Activated naive CD4-positive, alpha-beta T cell treated with anti-CD3 and anti-CD28 coated beads for 36 hours (primary cell): ENCODE data around the gene ARHGAP19. TPM values are rescaled to one million over a fixed set of nuclear protein-coding genes. Genes with fewer than 3 reads are reported as not detected.

Experiments
- CTCF ChIA-PET: fragments of 350-600 bp; sonication (Branson Sonifier 250); formaldehyde crosslinking; loops from one replicate; lab custom pipeline; 2021; ENCODE audit warnings: antibody characterized with exemption; lab: Charles Lee
- DNase-seq: peaks from one replicate; pipeline ENCODE4 v3.0.0-alpha.2; 2020
- H3K27ac Mint-ChIP-seq: one replicate; pipeline ENCODE4 v1.8.0; 2021; ENCODE audit warnings: mild to moderate bottlenecking, mixed read lengths
- H3K27me3 Mint-ChIP-seq: one replicate; pipeline ENCODE4 v1.8.0; 2021; ENCODE audit warnings: low read depth, mixed read lengths
- H3K36me3 Mint-ChIP-seq: one replicate; pipeline ENCODE4 v1.8.0; 2021; ENCODE audit warnings: low read depth, mixed read lengths
- H3K4me1 Mint-ChIP-seq: one replicate; pipeline ENCODE4 v1.8.0; 2021; ENCODE audit warnings: low read depth, mixed read lengths
- H3K4me3 Mint-ChIP-seq: one replicate; pipeline ENCODE4 v1.8.0; 2021; ENCODE audit warnings: mild to moderate bottlenecking, moderate library complexity, mixed read lengths
- H3K9me3 Mint-ChIP-seq: one replicate; pipeline ENCODE4 v1.8.0; 2021; ENCODE audit warnings: mixed read lengths
- intact Hi-C: fragments of 100-400 bp; cut with micrococcal nuclease; formaldehyde crosslinking; loops from one replicate; pipeline ENCODE4 v1.15.1; 2023
- total RNA-seq, 2 experiments: library from RNA; stranded (reverse); gene quantifications; one replicate each; pipeline ENCODE4 v1.2.3, GENCODE V29; 2021

The ARHGAP19 gene
- total RNA-seq, 2 experiments from 2014 or later, result 76.7 to 91.9 TPM

GRCh38 chr10:97319671-97320479 is 27.4 kb upstream of the ARHGAP19 start:
- no peaks in the 10 kb centered on the region for H3K36me3 Mint-ChIP-seq
- peak overlapping the region; percentile 87 for H3K4me3 Mint-ChIP-seq
- H3K27ac Mint-ChIP-seq, result peak overlapping the region; percentile 59
- no peaks in the 10 kb centered on the region for H3K9me3 Mint-ChIP-seq
- CTCF ChIA-PET, result interaction anchor here (1.0 to 2.5 kb wide), 6 partner anchors 9 to 110 kb away, joined by 3 to 14 read pairs (median 8); partner anchors contain the start of gene FRAT2
- DNase-seq, result peak; percentile 62
- intact Hi-C loops, result loop anchor here (1.0 to 2.0 kb wide), 4 partner anchors 13 to 178 kb away; partner anchors contain the start of genes ARHGAP19, MMS19 and UBTD1
- H3K27me3 Mint-ChIP-seq, result no peaks in the 10 kb centered on the region
- H3K4me1 Mint-ChIP-seq, result peaks cover 23% of the 10 kb centered on the region

- H3K9me3 Mint-ChIP-seq, result no peaks in the 10 kb centered on the region
- intact Hi-C loops, result loop anchor here (1.0 kb wide), 1 partner anchor 27 kb away; the partner anchor contains the start of gene ARHGAP19
- peak within 1 kb of the TSS; percentile 95 for H3K27ac Mint-ChIP-seq
- H3K36me3 Mint-ChIP-seq, result no peaks in the 10 kb centered on the region
- CTCF ChIA-PET, result interaction anchor here (0.5 to 2.5 kb wide), 5 partner anchors 12 to 109 kb away, joined by 3 to 14 read pairs (median 11); partner anchors contain the start of gene FRAT2
- H3K27me3 Mint-ChIP-seq, result no peaks in the 10 kb centered on the region
- DNase-seq, result peak; percentile 89
- H3K4me3 Mint-ChIP-seq, result peak within 1 kb of the TSS; percentile 87
- peaks cover 23% of the 10 kb centered on the region for H3K4me1 Mint-ChIP-seq
Observed at GRCh38 chr10:97318772-97319651, 26.6 kb upstream of the ARHGAP19 start, which contains the start of gene FRAT1. Gene FRAT1, plus strand, starts transcription at chr10:97319271. Its CDS starts 183 bp downstream, at chr10:97319454.

- Mint-ChIP-seq H3K4me1 (peaks cover 5% of the 10 kb centered on the region), H3K9me3 (no peaks in the 10 kb centered on the region), H3K27me3 (no peaks in the 10 kb centered on the region), H3K27ac (no peak overlapping the region), H3K4me3 (no peak overlapping the region), H3K36me3 (no peaks in the 10 kb centered on the region)
- intact Hi-C loops, result no loop called here
- no peak for DNase-seq
- CTCF ChIA-PET, result no interaction called here
Observed at GRCh38 chr10:97314671-97315070, 22.2 kb upstream of the ARHGAP19 start.

GRCh38 chr10:97312897-97313296 is 20.5 kb upstream of the ARHGAP19 start:
- no peak overlapping the region for H3K4me3 Mint-ChIP-seq
- no peaks in the 10 kb centered on the region for H3K4me1 Mint-ChIP-seq
- no peaks in the 10 kb centered on the region for H3K27me3 Mint-ChIP-seq
- no peaks in the 10 kb centered on the region for H3K36me3 Mint-ChIP-seq
- no peak for DNase-seq
- intact Hi-C loops, result no loop called here
- no peaks in the 10 kb centered on the region for H3K9me3 Mint-ChIP-seq
- no peak overlapping the region for H3K27ac Mint-ChIP-seq
- CTCF ChIA-PET, result interaction anchor here (1.0 kb wide), 1 partner anchor 44 kb away, joined by 3 read pairs; no protein-coding TSS in a partner anchor

GRCh38 chr10:97311111-97311626 is 18.7 kb upstream of the ARHGAP19 start:
- Mint-ChIP-seq H3K4me3 (no peak overlapping the region), H3K27ac (no peak overlapping the region), H3K9me3 (no peaks in the 10 kb centered on the region), H3K4me1 (no peaks in the 10 kb centered on the region), H3K27me3 (no peaks in the 10 kb centered on the region), H3K36me3 (no peaks in the 10 kb centered on the region)
- intact Hi-C loops, result no loop called here
- no peak for DNase-seq
- CTCF ChIA-PET, result interaction anchor here (0.7 kb wide), 1 partner anchor 100 kb away, joined by 3 read pairs; no protein-coding TSS in a partner anchor

GRCh38 chr10:97307866-97308780 is 15.7 kb upstream of the ARHGAP19 start:
- Mint-ChIP-seq H3K4me3 (no peak overlapping the region), H3K4me1 (no peaks in the 10 kb centered on the region), H3K27me3 (no peaks in the 10 kb centered on the region), H3K9me3 (no peaks in the 10 kb centered on the region), H3K27ac (no peak overlapping the region), H3K36me3 (no peaks in the 10 kb centered on the region)
- intact Hi-C loops, result no loop called here
- CTCF ChIA-PET, result no interaction called here
- DNase-seq, result no peak

- DNase-seq, result no peak
- no peak overlapping the region for H3K4me3 Mint-ChIP-seq
- no peaks in the 10 kb centered on the region for H3K36me3 Mint-ChIP-seq
- H3K9me3 Mint-ChIP-seq, result no peaks in the 10 kb centered on the region
- CTCF ChIA-PET, result no interaction called here
- intact Hi-C loops, result no loop called here
- H3K27ac Mint-ChIP-seq, result no peak overlapping the region
- no peaks in the 10 kb centered on the region for H3K27me3 Mint-ChIP-seq
- no peaks in the 10 kb centered on the region for H3K4me1 Mint-ChIP-seq
Observed at GRCh38 chr10:97307441-97307840, 15.0 kb upstream of the ARHGAP19 start.

- Mint-ChIP-seq H3K9me3 (no peaks in the 10 kb centered on the region), H3K36me3 (no peaks in the 10 kb centered on the region), H3K27me3 (no peaks in the 10 kb centered on the region), H3K27ac (no peak overlapping the region), H3K4me1 (no peaks in the 10 kb centered on the region), H3K4me3 (no peak overlapping the region)
- CTCF ChIA-PET, result interaction anchor here (1.0 kb wide), 1 partner anchor 21 kb away, joined by 3 read pairs; no protein-coding TSS in a partner anchor
- intact Hi-C loops, result no loop called here
- no peak for DNase-seq
Observed at GRCh38 chr10:97302088-97302791, 9.8 kb upstream of the ARHGAP19 start.

- H3K9me3 Mint-ChIP-seq, result no peaks in the 10 kb centered on the region
- no peaks in the 10 kb centered on the region for H3K27me3 Mint-ChIP-seq
- CTCF ChIA-PET, result no interaction called here
- no peaks in the 10 kb centered on the region for H3K4me1 Mint-ChIP-seq
- intact Hi-C loops, result no loop called here
- no peak overlapping the region for H3K27ac Mint-ChIP-seq
- DNase-seq, result no peak
- no peaks in the 10 kb centered on the region for H3K36me3 Mint-ChIP-seq
- no peak overlapping the region for H3K4me3 Mint-ChIP-seq
Observed at GRCh38 chr10:97300980-97301379, 8.5 kb upstream of the ARHGAP19 start.

GRCh38 chr10:97298223-97298571 is 5.8 kb upstream of the ARHGAP19 start:
- Mint-ChIP-seq H3K4me3 (no peak overlapping the region), H3K27ac (no peak overlapping the region), H3K36me3 (no peaks in the 10 kb centered on the region), H3K4me1 (no peaks in the 10 kb centered on the region), H3K27me3 (no peaks in the 10 kb centered on the region), H3K9me3 (no peaks in the 10 kb centered on the region)
- CTCF ChIA-PET, result no interaction called here
- DNase-seq, result no peak
- intact Hi-C loops, result no loop called here
